PC-3 (cell line): Measurements from ENCODE around the gene SERPINE2. TPM values are rescaled to one million over a fixed set of nuclear protein-coding genes. Genes with fewer than 3 reads are reported as not detected.

Source experiments
- ATAC-seq: fragments of 200-7000 bp; cut with Tn5 transposase; 2 replicates; pipeline ENCODE4 v1.9.1; 2020; ENCODE audit warnings: mild to moderate bottlenecking, moderate library complexity
- BruUV-seq: library from RNA; stranded (reverse); fragments of 400-500 nt; replicated peaks from 2 replicates; lab custom pipeline; 2021; lab: Mats Ljungman, UMichigan
- CTCF ChIA-PET: fragments of 300-600 bp; sonication (Branson Sonifier 250); formaldehyde crosslinking; loops from one replicate; lab custom pipeline; 2022; ENCODE audit warnings: antibody characterized with exemption; lab: Charles Lee
- POLR2A ChIA-PET: fragments of 300-600 bp; sonication (Branson Sonifier 250); formaldehyde crosslinking; loops from one replicate; lab custom pipeline; 2022; ENCODE audit warnings: antibody characterized with exemption; ENCODE audit not compliant: unreplicated experiment; lab: Charles Lee
- DNase-seq: peaks from one replicate; pipeline ENCODE4 v3.0.0-alpha.2; 2015
- H2AFZ ChIP-seq: fragments of 300-600 bp; sonication (generic); 2 replicates; pipeline ENCODE4 v1.6.0; 2016; ENCODE audit warnings: antibody characterized with exemption, low read length
- H3F3A ChIP-seq: fragments of 300-600 bp; sonication (generic); one replicate; pipeline ENCODE4 v1.6.0; 2017; ENCODE audit warnings: antibody characterized with exemption, low read length, control low read depth, mild to moderate bottlenecking; ENCODE audit not compliant: unreplicated experiment
- H3K27ac ChIP-seq: fragments of 300-600 bp; sonication (generic); 2 replicates; pipeline ENCODE4 v1.5.1; 2016; ENCODE audit warnings: mild to moderate bottlenecking, low read length
- H3K27me3 ChIP-seq: fragments of 300-600 bp; sonication (generic); 2 replicates; pipeline ENCODE4 v1.6.1; 2016; ENCODE audit warnings: low read length, mixed read lengths
- H3K36me3 ChIP-seq: fragments of 300-600 bp; sonication (generic); 2 replicates; pipeline ENCODE4 v1.6.1; 2016; ENCODE audit warnings: low read depth, mixed run types, low read length, mixed read lengths
- H3K4me1 ChIP-seq: fragments of 300-600 bp; sonication (generic); 2 replicates; pipeline ENCODE4 v1.5.1; 2016; ENCODE audit warnings: low read length; ENCODE audit not compliant: insufficient read depth
- H3K4me2 ChIP-seq: fragments of 300-600 bp; sonication (generic); 2 replicates; pipeline ENCODE4 v1.6.0; 2016; ENCODE audit warnings: low read length
- H3K4me3 ChIP-seq: fragments of 300-600 bp; sonication (generic); 2 replicates; pipeline ENCODE4 v1.5.1; 2016; ENCODE audit warnings: mild to moderate bottlenecking, low read length, mixed read lengths
- H3K79me2 ChIP-seq: fragments of 300-600 bp; sonication (generic); 2 replicates; pipeline ENCODE4 v1.6.1; 2017; ENCODE audit warnings: low read length, mixed read lengths
- H3K9ac ChIP-seq: fragments of 300-600 bp; sonication (generic); 2 replicates; pipeline ENCODE4 v1.6.0; 2016; ENCODE audit warnings: mild to moderate bottlenecking, low read length
- H3K9me2 ChIP-seq: fragments of 300-600 bp; sonication (generic); replicated peaks from 2 replicates; pipeline ENCODE4 v1.6.1; 2016; ENCODE audit warnings: mixed run types, low read length, mixed read lengths
- H3K9me3 ChIP-seq: fragments of 300-600 bp; sonication (generic); 2 replicates; pipeline ENCODE4 v1.6.1; 2016; ENCODE audit warnings: low read length, mixed read lengths
- H4K20me1 ChIP-seq: fragments of 300-600 bp; sonication (generic); 2 replicates; pipeline ENCODE4 v1.6.1; 2016; ENCODE audit warnings: low read length, mixed read lengths
- EZH2 ChIP-seq: fragments of 300-600 bp; sonication (generic); IDR thresholded peaks from one replicate; pipeline ENCODE4 v1.6.1; 2017; ENCODE audit warnings: antibody characterized with exemption, mild to moderate bottlenecking, low read length; ENCODE audit not compliant: unreplicated experiment
- EZH2phosphoT487 ChIP-seq: fragments of 300-600 bp; sonication (generic); IDR thresholded peaks from 2 replicates; pipeline ENCODE4 v1.6.1; 2018; ENCODE audit warnings: mild to moderate bottlenecking, antibody characterized with exemption, low read length, borderline replicate concordance
- intact Hi-C: fragments of 100-400 bp; cut with micrococcal nuclease; formaldehyde crosslinking; loops from 2 replicates; pipeline ENCODE4 v1.9.0; 2023
- total RNA-seq: library from RNA; depleted of rRNA; stranded (reverse); fragments of >200 nt; gene quantifications from 2 replicates; pipeline ENCODE4 v1.2.3, GENCODE V29; 2014
- TF ChIP-seq, protein P1 (sequence below): fragments of 300-600 bp; sonication (generic); conservative IDR thresholded peaks from 2 replicates; pipeline ENCODE4 v1.5.1; 2017; ENCODE audit warnings: antibody characterized with exemption, low read depth, mild to moderate bottlenecking, low read length

Gene SERPINE2
- total RNA-seq, 1 experiment from 2014 or later = 17.1 TPM

DNA sequence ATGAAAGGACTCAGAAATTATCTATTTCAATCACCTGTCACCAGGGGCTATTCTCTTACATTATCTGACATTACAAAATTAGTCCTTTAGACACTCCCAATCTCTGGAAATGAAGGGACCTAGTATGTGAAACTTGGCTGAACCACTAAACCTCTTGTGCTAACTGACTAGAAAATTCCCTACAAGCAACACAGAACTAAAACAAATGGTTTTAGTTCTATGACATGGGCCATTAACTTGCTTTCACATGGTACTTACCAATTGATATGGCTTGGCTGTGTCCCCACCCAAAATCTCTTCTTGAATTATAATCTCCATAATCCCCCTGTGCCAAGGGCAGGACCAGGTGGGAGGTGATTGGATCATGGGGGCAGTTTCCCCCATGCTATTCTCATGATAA lies 16.6 kb downstream of the SERPINE2 start:
- DNase-seq = no peak
- POLR2A ChIA-PET = no interaction called here
- H3K4me3 ChIP-seq = no peak overlapping the region
- no peak for ATAC-seq
- no peaks in the 10 kb centered on the region for H3K36me3 ChIP-seq
- CTCF ChIA-PET = no interaction called here
- H3K9ac ChIP-seq = no peak overlapping the region
- TF ChIP-seq, protein P1, sequence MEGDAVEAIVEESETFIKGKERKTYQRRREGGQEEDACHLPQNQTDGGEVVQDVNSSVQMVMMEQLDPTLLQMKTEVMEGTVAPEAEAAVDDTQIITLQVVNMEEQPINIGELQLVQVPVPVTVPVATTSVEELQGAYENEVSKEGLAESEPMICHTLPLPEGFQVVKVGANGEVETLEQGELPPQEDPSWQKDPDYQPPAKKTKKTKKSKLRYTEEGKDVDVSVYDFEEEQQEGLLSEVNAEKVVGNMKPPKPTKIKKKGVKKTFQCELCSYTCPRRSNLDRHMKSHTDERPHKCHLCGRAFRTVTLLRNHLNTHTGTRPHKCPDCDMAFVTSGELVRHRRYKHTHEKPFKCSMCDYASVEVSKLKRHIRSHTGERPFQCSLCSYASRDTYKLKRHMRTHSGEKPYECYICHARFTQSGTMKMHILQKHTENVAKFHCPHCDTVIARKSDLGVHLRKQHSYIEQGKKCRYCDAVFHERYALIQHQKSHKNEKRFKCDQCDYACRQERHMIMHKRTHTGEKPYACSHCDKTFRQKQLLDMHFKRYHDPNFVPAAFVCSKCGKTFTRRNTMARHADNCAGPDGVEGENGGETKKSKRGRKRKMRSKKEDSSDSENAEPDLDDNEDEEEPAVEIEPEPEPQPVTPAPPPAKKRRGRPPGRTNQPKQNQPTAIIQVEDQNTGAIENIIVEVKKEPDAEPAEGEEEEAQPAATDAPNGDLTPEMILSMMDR = no peak
- TF ChIP-seq EZH2 (no peak), EZH2phosphoT487 (no peak)
- no peaks in the 10 kb centered on the region for H3K9me2 ChIP-seq
- no TSS peak for BruUV-seq
- no peak overlapping the region for H3K4me2 ChIP-seq
- H3K27ac ChIP-seq = no peak overlapping the region
- no peak overlapping the region for H2AFZ ChIP-seq
- no peaks in the 10 kb centered on the region; the same call in 1 of the 2 replicates for H3K79me2 ChIP-seq
- intact Hi-C loops = no loop called here
- no peaks in the 10 kb centered on the region for H4K20me1 ChIP-seq
- no peaks in the 10 kb centered on the region for H3K9me3 ChIP-seq
- peaks cover 16% of the 10 kb centered on the region for H3K4me1 ChIP-seq
- no peaks in the 10 kb centered on the region for H3K27me3 ChIP-seq
- H3F3A ChIP-seq = no peaks in the 10 kb centered on the region

DNA sequence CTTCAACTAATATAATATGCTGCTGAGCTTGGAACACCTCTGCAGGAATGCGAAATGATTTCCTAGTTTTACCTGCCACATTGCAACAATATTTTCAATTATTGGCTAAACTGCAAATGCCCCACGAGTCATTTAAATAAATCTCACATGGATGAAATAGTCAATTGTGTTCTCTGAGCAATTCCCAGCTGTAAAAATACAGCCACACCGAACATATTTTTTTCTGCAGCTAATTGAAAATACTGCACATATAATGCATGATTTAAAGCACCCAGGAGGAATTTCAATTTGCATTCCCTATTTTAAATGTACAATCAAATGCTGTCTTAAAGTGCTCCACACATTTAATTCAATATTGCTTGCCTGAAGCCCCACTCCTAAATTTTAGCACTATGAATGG lies 18.6 kb downstream of the SERPINE2 start:
- CTCF ChIA-PET = no interaction called here
- H2AFZ ChIP-seq = no peak overlapping the region
- POLR2A ChIA-PET = no interaction called here
- H3K4me2 ChIP-seq = no peak overlapping the region
- no peaks in the 10 kb centered on the region for H3F3A ChIP-seq
- H3K9ac ChIP-seq = no peak overlapping the region
- no TSS peak for BruUV-seq
- H3K36me3 ChIP-seq = no peaks in the 10 kb centered on the region
- no peaks in the 10 kb centered on the region for H3K27me3 ChIP-seq
- peaks cover 16% of the 10 kb centered on the region for H3K4me1 ChIP-seq
- H3K4me3 ChIP-seq = no peak overlapping the region
- intact Hi-C loops = no loop called here
- no peak for DNase-seq
- H3K9me3 ChIP-seq = no peaks in the 10 kb centered on the region
- no peak overlapping the region for H3K27ac ChIP-seq
- H4K20me1 ChIP-seq = no peaks in the 10 kb centered on the region
- TF ChIP-seq EZH2 (no peak), EZH2phosphoT487 (no peak)
- TF ChIP-seq, protein P1 = no peak
- H3K9me2 ChIP-seq = no peaks in the 10 kb centered on the region
- no peaks in the 10 kb centered on the region for H3K79me2 ChIP-seq
- no peak for ATAC-seq

DNA sequence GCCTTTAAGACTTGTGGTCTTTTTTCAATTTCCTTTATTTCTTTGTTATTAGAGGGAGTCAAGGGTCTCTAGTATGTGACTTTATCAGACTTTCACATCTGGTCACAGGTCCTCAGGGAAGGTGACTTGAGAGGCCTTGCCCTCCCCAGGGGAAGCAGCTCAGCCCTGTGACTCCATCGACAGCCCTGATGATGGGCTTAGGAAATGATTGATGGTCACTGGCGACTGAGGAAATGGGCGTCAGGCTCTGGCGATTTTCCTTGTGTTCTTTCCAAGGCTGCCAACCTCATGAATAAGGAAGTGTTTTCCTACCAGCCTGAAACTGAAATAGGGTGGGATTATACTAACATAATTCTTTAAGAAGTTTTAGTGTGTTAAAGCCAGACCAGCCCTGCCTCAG lies 21.1 kb downstream of the SERPINE2 start:
- CTCF ChIA-PET = interaction anchor here (0.6 kb wide), 1 partner anchor 53 kb away, joined by 4 read pairs; no protein-coding TSS in a partner anchor
- POLR2A ChIA-PET = no interaction called here
- TF ChIP-seq, protein P1 = no peak
- TF ChIP-seq EZH2phosphoT487 (no peak), EZH2 (no peak)

More for the DNA sequence above, 21.1 kb downstream of the SERPINE2 start:
- Histone ChIP-seq H3K9me3 (no peaks in the 10 kb centered on the region), H3K4me2 (no peak overlapping the region), H3K9ac (no peak overlapping the region), H4K20me1 (no peaks in the 10 kb centered on the region), H3K27me3 (no peaks in the 10 kb centered on the region), H3K79me2 (no peaks in the 10 kb centered on the region), H3F3A (no peaks in the 10 kb centered on the region), H3K27ac (no peak overlapping the region), H2AFZ (no peak overlapping the region), H3K4me1 (peaks cover 6% of the 10 kb centered on the region), H3K36me3 (no peaks in the 10 kb centered on the region), H3K4me3 (no peak overlapping the region), H3K9me2 (no peaks in the 10 kb centered on the region)
- ATAC-seq (no peak), DNase-seq (no peak)
- no TSS peak for BruUV-seq
- intact Hi-C loops = no loop called here
